Measurements from ENCODE around the gene TXNRD2.

DNA sequence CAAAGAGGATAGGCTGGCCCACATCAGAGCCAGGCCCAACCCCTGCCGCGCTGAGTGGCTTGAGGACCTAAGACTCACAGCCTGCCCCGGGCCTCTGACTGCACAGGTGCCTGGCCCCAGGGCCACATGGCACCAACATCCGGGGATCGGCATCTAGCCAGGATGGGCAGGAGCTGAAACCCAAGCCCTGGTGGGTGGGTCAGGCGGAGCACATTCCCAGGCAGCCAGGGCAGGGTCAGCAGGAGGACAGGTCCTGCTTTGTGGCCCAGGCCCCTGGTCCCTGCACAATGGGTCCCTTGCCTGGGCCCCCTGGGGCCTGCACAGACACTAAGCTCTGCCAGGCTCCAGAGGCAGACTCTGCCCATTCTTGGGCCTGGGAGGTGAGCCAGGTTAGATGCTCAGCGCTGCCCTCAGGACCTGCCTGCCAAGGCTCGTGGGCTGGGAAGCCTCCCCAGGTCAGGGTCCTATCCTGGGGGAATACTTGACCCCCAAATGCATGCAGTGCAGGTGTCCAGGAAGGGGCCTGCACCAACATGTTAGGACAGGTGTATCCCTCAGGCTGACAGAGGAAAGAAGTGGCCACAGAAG, 41.5 kb upstream of the TXNRD2 start:
- TF ChIP-seq CEBPB (IDR thresholded peaks at IDR 0.05; ENCODE audit: low read depth) (no peak), RAD21 (IDR thresholded peaks at IDR 0.05; ENCODE audit: low read depth) (no peak), EZH2 (IDR thresholded peaks at IDR 0.05) (no peak), FOSL1 (IDR thresholded peaks at IDR 0.05; ENCODE audit: low read depth) (no peak), POLR2A (IDR thresholded peaks at IDR 0.05; ENCODE audit: borderline replicate concordance, extremely low read depth, insufficient read depth, insufficient read length) (no peak), JUND (IDR thresholded peaks at IDR 0.05) (no peak), SP1 (IDR thresholded peaks at IDR 0.05; ENCODE audit: low read depth) (no peak)
- TF ChIP-seq, protein P1, sequence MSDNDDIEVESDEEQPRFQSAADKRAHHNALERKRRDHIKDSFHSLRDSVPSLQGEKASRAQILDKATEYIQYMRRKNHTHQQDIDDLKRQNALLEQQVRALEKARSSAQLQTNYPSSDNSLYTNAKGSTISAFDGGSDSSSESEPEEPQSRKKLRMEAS (IDR thresholded peaks at IDR 0.05): no peak
- TF ChIP-seq, protein P2, sequence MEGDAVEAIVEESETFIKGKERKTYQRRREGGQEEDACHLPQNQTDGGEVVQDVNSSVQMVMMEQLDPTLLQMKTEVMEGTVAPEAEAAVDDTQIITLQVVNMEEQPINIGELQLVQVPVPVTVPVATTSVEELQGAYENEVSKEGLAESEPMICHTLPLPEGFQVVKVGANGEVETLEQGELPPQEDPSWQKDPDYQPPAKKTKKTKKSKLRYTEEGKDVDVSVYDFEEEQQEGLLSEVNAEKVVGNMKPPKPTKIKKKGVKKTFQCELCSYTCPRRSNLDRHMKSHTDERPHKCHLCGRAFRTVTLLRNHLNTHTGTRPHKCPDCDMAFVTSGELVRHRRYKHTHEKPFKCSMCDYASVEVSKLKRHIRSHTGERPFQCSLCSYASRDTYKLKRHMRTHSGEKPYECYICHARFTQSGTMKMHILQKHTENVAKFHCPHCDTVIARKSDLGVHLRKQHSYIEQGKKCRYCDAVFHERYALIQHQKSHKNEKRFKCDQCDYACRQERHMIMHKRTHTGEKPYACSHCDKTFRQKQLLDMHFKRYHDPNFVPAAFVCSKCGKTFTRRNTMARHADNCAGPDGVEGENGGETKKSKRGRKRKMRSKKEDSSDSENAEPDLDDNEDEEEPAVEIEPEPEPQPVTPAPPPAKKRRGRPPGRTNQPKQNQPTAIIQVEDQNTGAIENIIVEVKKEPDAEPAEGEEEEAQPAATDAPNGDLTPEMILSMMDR (IDR thresholded peaks at IDR 0.05 in 2 of 3, conservative IDR thresholded peaks at IDR 0.05 in 1 of 3; ENCODE audit: borderline replicate concordance in 1 of 3, insufficient read depth in 1 of 3, low read depth in 2 of 3, low read length in 2 of 3): no peak

Data from HCT116 (cell line).